Mucosa of stomach (tissue), 1 donor: Measurements from ENCODE around the gene DLG2.

Experiments used
- H3K27me3 ChIP-seq: one replicate; pipeline ENCODE4 v1.7.0; 2013; ENCODE audit warnings: mild to moderate bottlenecking, low read length; ENCODE audit not compliant: control insufficient read depth, insufficient read depth
- H3K36me3 ChIP-seq: one replicate; pipeline ENCODE4 v1.7.0; 2013; ENCODE audit warnings: low read length; ENCODE audit not compliant: control insufficient read depth, insufficient read depth
- H3K4me1 ChIP-seq: one replicate; pipeline ENCODE4 v1.7.0; 2013; ENCODE audit warnings: mild to moderate bottlenecking, low read length; ENCODE audit not compliant: control insufficient read depth, insufficient read depth
- H3K4me3 ChIP-seq: one replicate; pipeline ENCODE4 v1.7.0; 2013; ENCODE audit warnings: low read length
- H3K9ac ChIP-seq: one replicate; pipeline ENCODE4 v1.7.0; 2013; ENCODE audit warnings: mild to moderate bottlenecking, low read length, moderate library complexity
- H3K9me3 ChIP-seq: one replicate; pipeline ENCODE4 v1.7.0; 2013; ENCODE audit warnings: mild to moderate bottlenecking, low read length, moderate library complexity; ENCODE audit not compliant: control insufficient read depth
- donor health status: Pancreatic carcinoma.

Gene DLG2

DNA sequence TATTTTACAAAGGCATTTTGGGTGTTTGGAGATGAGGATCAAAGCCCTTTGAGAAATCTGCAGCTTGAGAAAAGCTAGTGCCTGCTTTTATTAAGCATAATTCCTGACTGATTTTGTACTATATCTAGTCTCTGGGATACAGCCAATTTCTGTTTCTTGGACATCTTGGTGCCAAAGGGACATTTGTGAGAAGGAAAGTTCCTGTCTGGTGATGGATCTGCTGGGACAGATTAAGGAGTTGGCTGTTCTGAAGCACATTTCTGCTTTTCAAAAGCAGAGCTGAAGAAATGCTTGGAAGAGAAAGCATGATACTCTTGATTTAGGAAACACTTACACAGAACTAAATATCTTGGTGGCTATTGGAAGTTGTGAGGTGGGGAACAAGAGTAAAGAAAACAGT, 2086.4 kb downstream of the DLG2 start:
- Histone ChIP-seq H3K9me3 (no peaks in the 10 kb centered on the region), H3K4me3 (no peak overlapping the region), H3K4me1 (no peaks in the 10 kb centered on the region), H3K36me3 (no peaks in the 10 kb centered on the region), H3K9ac (no peak overlapping the region), H3K27me3 (no peaks in the 10 kb centered on the region)

DNA sequence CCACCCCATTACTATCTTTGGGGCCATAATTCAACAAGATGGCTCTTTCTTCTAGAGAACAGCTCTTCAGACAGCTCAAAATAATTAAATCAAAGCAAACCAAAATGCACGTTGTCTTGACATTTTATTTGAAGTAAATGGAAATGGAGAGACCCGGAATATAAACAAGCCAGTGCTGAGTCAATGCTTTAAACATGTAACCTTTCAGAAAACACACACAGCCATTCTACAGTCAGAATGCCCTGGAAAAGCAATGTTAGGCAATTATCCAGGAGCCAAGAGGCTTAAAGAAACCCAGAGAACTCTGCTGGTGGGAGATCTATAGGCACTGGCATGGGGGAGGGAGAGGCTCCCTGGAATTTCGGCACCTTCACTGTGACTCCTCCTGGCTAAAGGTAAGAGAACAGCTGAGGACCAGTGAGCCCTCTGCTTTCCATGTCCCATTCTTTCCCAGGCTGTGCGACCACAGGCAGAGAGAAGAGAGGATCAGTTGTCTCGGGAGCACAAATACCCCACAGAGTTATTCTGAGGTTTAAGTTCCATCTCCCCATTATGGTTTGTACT, 2086.9 kb downstream of the DLG2 start:
- Histone ChIP-seq H3K9me3 (no peaks in the 10 kb centered on the region), H3K36me3 (no peaks in the 10 kb centered on the region), H3K27me3 (no peaks in the 10 kb centered on the region), H3K4me3 (no peak overlapping the region), H3K9ac (no peak overlapping the region), H3K4me1 (no peaks in the 10 kb centered on the region)

- Histone ChIP-seq H3K36me3 (no peaks in the 10 kb centered on the region), H3K4me1 (no peaks in the 10 kb centered on the region), H3K9ac (no peak overlapping the region), H3K27me3 (no peaks in the 10 kb centered on the region), H3K4me3 (no peak overlapping the region), H3K9me3 (no peaks in the 10 kb centered on the region)
Measured at GRCh38 chr11:83538286-83538685, 2088.9 kb downstream of the DLG2 start.

DNA sequence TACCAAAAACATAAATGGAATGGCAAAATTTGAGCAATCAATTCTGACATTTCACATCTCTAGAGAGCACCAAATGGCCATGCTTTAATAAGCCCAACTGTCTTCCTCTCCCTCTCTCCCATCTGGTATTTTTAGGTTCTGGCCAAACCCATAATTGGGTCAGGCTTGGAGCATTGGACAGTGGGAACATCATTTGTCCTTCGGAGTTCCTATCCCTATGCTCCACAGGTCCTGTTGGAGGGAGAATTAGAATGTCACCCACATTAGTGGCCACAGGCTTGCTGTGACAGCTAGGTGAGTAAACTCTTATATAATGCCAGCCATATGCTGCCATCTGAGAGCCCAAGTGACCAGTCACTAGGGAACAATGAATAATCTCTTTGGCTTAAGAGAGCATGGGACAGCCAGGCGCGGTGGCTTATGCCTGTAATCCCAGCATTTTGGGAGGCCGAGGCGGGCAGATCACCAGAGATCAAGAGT, 2090.0 kb downstream of the DLG2 start:
- H3K4me1 ChIP-seq: no peaks in the 10 kb centered on the region
- no peaks in the 10 kb centered on the region for H3K27me3 ChIP-seq
- H3K9ac ChIP-seq: no peak overlapping the region
- H3K4me3 ChIP-seq: no peak overlapping the region
- no peaks in the 10 kb centered on the region for H3K36me3 ChIP-seq
- no peaks in the 10 kb centered on the region for H3K9me3 ChIP-seq

- Histone ChIP-seq H3K9ac (no peak overlapping the region), H3K4me3 (no peak overlapping the region), H3K4me1 (no peaks in the 10 kb centered on the region), H3K27me3 (no peaks in the 10 kb centered on the region), H3K36me3 (no peaks in the 10 kb centered on the region), H3K9me3 (no peaks in the 10 kb centered on the region)
Measured at GRCh38 chr11:83533166-83533565, 2094.0 kb downstream of the DLG2 start.

DNA sequence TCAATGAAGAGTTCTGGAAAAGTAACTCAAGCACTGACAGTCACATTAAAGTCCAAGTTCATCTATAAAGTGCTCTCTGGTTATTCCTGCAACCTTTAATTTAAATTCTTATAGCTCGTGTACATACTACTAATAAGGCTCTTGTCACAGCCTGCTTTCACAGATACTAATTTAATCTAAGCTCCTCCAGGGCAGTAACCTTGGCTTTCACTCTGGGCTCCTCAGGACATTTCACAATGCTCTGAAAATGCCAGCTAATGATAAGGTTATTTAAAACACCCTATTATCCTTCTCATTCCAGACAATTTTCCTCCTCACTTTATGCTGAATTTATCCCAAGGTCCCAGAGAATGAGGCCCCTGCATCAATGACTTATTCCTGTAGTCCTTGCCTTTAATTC, 2098.3 kb downstream of the DLG2 start:
- H3K9ac ChIP-seq: no peak overlapping the region
- H3K36me3 ChIP-seq: no peaks in the 10 kb centered on the region
- H3K4me1 ChIP-seq: no peaks in the 10 kb centered on the region
- no peaks in the 10 kb centered on the region for H3K27me3 ChIP-seq
- H3K9me3 ChIP-seq: no peaks in the 10 kb centered on the region
- no peak overlapping the region for H3K4me3 ChIP-seq

- Histone ChIP-seq H3K9ac (no peak overlapping the region), H3K4me1 (no peaks in the 10 kb centered on the region), H3K36me3 (no peaks in the 10 kb centered on the region), H3K9me3 (no peaks in the 10 kb centered on the region), H3K27me3 (no peaks in the 10 kb centered on the region), H3K4me3 (no peak overlapping the region)
Measured at GRCh38 chr11:83528225-83528624, 2098.9 kb downstream of the DLG2 start.

DNA sequence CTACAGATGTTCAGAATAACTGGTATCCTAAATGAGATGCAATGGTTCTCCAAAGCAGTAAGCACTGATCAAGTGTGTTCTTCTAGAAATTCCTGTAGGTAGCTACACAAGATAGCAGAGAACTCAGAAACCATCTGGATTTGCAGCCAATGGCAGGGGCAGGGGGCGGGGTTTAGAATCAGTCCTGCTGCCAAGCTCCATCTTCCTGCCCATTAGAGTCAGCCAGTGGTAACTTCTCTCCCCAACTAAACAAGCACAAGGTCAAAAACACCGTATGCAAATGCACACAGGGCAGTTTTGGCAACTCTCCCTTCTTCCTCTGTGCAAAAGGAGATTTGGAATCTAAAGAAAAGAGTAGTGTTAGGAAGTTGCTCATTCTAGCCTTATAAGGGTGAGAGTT, 2103.5 kb downstream of the DLG2 start:
- Histone ChIP-seq H3K27me3 (no peaks in the 10 kb centered on the region), H3K9ac (no peak overlapping the region), H3K4me1 (no peaks in the 10 kb centered on the region), H3K36me3 (no peaks in the 10 kb centered on the region), H3K9me3 (no peaks in the 10 kb centered on the region), H3K4me3 (no peak overlapping the region)

DNA sequence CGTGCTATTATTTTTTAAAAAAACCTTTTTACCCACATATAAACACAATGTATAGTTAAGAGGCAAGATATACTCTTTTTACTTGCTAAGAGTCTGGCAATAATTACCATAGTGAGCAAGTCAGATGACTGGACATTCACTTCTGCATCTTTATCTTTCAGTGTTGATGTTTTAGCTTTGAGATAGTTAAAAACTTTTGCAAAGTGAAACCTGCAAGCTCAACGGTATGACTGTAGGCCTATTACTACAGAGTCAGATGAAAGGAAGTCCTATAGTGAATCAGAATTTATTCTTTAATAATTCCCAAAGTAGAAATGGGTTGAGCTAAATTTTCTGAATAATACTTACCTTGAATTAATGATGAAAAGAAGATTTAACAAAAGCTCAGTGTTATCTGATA, 2104.2 kb downstream of the DLG2 start:
- Histone ChIP-seq H3K36me3 (no peaks in the 10 kb centered on the region), H3K27me3 (no peaks in the 10 kb centered on the region), H3K4me3 (no peak overlapping the region), H3K9ac (no peak overlapping the region), H3K4me1 (no peaks in the 10 kb centered on the region), H3K9me3 (no peaks in the 10 kb centered on the region)

- Histone ChIP-seq H3K9ac (no peak overlapping the region), H3K4me1 (no peaks in the 10 kb centered on the region), H3K36me3 (no peaks in the 10 kb centered on the region), H3K4me3 (no peak overlapping the region), H3K9me3 (no peaks in the 10 kb centered on the region), H3K27me3 (no peaks in the 10 kb centered on the region)
Measured at GRCh38 chr11:83521647-83522596, 2105.2 kb downstream of the DLG2 start.

DNA sequence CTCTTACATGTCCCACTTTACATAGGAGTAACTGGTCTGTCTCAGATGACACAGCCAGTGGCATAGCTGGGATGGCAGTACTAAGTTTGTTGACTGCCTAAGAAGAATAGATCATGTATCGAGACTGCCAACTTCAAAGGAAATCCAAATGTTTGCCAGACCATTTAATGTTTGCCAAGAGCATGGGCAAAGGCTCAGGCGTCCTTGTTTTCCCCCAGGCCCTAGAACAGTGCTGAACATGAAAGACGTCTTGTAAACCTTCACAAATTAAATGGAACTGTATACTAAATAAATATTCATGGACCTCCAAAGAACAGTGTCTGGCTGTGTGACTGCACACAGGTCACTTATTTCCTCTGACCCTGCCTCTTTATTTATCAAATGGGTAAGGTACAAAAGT, 2106.3 kb downstream of the DLG2 start:
- Histone ChIP-seq H3K9me3 (no peaks in the 10 kb centered on the region), H3K9ac (no peak overlapping the region), H3K4me1 (no peaks in the 10 kb centered on the region), H3K4me3 (no peak overlapping the region), H3K27me3 (no peaks in the 10 kb centered on the region), H3K36me3 (no peaks in the 10 kb centered on the region)

- H3K9me3 ChIP-seq: no peaks in the 10 kb centered on the region
- no peaks in the 10 kb centered on the region for H3K4me1 ChIP-seq
- H3K27me3 ChIP-seq: no peaks in the 10 kb centered on the region
- no peak overlapping the region for H3K9ac ChIP-seq
- no peaks in the 10 kb centered on the region for H3K36me3 ChIP-seq
- H3K4me3 ChIP-seq: no peak overlapping the region
Measured at GRCh38 chr11:83511646-83512045, 2115.5 kb downstream of the DLG2 start.
